Epithelial cell of esophagus (primary cell): ENCODE results near the gene DGKG.
A peak's percentile ranks its signal among the peaks of the same experiment; 100 is the strongest.

Experiments used
- DNase-seq: peaks from one replicate; pipeline ENCODE4 v3.0.0; 2010; ENCODE audit warnings: low read depth
- H3K4me3 ChIP-seq: 2 replicates; pipeline ENCODE4 v1.5.1; 2011; ENCODE audit warnings: mild to moderate bottlenecking, low read length, control low read depth
- TF ChIP-seq, protein P1 (sequence below): IDR thresholded peaks from 2 replicates; pipeline ENCODE4 v1.5.1; 2011; ENCODE audit warnings: low read depth, mild to moderate bottlenecking, low read length, control low read depth, inconsistent platforms; ENCODE audit not compliant: insufficient read depth; ENCODE audit errors: missing control alignments

Gene DGKG

DNA sequence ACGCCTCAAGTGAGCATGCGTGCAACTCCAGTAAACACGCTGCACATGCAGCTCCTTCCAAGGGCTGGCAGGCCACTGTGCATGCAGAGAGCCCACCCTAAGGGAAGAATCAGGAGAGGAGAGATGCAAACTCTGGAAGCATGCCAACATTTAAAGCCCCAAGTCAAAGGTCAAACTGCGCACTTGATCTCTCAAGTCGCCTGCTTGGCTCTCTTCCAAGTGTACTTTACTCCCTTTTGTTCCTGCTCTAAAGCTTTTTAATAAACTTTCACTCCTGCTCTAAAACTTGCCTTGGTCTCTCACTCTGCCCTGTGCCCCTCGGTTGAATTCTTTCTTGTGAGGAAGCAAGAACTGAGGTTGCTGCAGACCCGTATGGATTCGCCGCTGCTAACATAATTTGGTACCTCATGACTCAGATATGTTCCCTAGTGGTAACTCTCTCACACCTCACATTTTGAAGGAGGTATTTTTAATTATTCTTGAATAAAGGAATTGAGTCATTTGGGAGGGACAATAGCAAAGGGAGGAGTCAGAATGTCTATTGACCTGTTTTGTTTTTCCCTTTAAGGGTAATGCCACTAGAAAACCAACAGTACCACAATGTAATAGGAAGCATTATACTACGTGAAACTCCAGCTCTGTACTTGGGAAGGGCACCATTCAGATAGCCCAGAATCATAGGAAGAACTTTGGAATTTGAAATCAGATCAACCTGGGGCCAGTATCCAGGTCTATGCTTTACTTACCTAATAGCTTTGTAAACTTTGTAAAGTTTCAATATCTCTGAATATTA lies 19.6 kb upstream of the DGKG start:
- no peak overlapping the region for H3K4me3 ChIP-seq
- peak; percentile 52 for DNase-seq
- TF ChIP-seq, protein P1, sequence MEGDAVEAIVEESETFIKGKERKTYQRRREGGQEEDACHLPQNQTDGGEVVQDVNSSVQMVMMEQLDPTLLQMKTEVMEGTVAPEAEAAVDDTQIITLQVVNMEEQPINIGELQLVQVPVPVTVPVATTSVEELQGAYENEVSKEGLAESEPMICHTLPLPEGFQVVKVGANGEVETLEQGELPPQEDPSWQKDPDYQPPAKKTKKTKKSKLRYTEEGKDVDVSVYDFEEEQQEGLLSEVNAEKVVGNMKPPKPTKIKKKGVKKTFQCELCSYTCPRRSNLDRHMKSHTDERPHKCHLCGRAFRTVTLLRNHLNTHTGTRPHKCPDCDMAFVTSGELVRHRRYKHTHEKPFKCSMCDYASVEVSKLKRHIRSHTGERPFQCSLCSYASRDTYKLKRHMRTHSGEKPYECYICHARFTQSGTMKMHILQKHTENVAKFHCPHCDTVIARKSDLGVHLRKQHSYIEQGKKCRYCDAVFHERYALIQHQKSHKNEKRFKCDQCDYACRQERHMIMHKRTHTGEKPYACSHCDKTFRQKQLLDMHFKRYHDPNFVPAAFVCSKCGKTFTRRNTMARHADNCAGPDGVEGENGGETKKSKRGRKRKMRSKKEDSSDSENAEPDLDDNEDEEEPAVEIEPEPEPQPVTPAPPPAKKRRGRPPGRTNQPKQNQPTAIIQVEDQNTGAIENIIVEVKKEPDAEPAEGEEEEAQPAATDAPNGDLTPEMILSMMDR = no peak

DNA sequence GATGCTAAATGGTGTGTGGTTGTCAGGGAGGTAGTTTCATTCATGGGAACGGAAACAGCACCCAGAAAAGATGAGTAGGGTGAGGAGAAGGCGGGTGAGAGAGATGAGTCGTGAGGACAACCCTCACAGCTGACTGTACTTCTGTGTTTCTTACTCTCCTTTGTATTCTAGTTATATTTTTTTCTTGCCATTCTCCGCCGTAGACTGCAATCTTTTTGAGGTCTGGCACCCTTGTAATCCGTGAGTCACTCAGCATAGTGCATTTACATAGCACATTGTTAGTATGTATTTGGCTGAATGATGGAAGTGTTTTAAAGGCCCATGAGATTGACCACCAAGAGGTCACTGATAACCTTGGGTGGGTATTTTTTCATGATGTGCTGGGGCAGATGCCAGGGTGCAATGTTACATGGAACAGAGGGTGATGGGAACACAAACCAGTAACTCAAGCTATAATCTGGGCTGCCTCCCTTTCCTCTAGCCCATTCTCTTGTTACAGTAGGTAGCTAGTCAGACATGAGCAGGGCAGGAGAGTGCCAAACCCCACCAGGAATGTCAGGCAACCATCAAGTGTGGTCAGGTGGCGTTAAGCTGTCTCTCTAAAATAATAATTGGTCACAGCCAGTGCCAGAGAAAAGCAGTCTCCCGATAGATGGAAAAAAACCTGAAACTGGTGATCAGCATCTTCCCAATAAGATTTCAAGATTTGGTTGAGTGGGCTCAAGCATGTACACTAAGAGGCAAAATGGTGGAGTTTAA lies 18.8 kb upstream of the DGKG start:
- DNase-seq = peak; percentile 48
- TF ChIP-seq, protein P1 = no peak
- H3K4me3 ChIP-seq = no peak overlapping the region

DNA sequence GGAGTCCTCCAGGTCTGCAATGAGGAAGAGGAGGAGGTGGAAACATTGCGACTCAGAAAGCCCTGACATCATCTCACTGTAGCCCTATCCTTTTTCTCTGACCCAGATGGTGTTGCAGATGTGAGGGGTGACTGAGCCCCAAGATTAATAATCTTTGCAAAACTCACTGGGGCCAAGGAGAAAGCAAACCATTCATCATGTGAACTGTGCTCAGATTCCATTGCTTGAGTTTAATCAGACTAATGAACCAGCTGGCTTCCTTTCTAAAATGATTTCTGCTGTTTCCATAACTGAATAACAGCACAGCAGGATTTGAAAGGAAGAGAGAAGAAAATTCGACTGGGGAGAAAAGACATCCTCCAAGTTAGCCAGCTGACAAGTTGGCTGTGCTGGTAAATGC lies 13.4 kb upstream of the DGKG start:
- H3K4me3 ChIP-seq = no peak overlapping the region
- TF ChIP-seq, protein P1 = no peak
- no peak for DNase-seq

DNA sequence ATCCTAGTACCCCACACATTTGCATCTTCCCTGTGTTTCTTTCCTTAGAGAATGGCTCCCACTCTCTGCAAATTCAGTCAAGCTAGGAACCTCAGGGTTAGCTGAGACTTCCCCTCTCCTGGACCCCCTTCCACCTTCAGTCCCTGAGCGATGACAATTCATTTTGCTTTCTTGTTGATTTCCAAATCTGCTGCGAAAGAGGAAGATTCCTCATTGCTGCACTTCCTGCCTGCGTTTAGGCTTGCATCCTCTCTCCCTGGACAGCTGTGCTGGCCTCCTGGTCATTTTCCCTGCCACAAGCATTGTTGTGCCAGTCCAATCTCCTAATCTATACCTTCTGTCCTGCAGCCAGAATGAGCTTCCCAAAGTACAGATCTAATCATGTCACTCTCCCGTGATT lies 12.3 kb upstream of the DGKG start:
- TF ChIP-seq, protein P1 = no peak
- H3K4me3 ChIP-seq = no peak overlapping the region
- no peak for DNase-seq

DNA sequence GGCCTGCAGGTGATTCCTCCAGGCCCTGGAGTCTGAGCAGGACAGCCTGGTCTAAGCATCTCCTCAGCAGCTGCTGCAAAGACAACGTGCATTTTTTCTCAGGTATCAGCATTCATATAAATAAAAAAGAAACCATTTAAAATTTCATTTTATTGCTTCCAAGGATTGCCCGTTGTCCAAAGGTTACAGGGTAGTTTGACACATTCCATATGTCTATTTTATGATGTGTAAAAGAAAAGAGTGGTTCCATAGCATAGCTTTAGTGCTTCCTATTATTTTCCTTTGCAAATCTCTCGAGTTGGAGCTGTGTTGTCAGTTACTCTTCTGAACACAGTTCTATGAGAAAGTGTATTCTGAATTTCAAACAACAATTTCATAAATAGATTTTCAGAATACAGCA lies 7.2 kb upstream of the DGKG start:
- no peak for DNase-seq
- no peak overlapping the region for H3K4me3 ChIP-seq
- TF ChIP-seq, protein P1 = no peak

DNA sequence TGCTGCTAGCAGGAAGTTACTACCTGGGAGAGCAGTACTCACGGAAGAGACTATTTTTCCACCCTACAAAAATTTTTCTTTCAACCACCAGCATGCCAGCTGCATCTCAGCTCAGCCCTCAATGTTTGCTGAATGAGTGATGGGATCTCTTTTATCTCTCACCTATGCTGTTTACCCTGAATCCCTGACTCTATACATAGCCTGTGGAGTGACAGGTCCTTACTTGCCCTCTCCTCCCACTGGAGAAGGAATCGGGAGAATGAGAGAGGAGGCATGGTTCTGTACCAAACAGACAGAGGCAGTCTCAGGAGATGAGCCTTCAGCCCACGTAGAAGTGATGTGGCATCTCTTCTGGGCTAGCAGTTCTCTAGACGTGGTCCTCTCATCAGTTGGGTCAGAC lies 6.7 kb upstream of the DGKG start:
- TF ChIP-seq, protein P1 = no peak
- no peak overlapping the region for H3K4me3 ChIP-seq
- peak; percentile 60 for DNase-seq
